ENCODE results near the gene KCNE3.

The KCNE3 gene

GRCh38 chr11:74437441-74438042 is 29.8 kb downstream of the KCNE3 start:
- no peak for TF ChIP-seq CTCF (conservative IDR thresholded peaks at IDR 0.05; ENCODE audit: control insufficient read depth, insufficient read depth, low read depth, low read length)
- no peak overlapping the region for H3K4me3 ChIP-seq (ENCODE audit: control insufficient read depth, low read depth, low read length)
- no peak for DNase-seq (ENCODE audit: low read depth)

- DNase-seq (ENCODE audit: low read depth) = no peak
- no peak for TF ChIP-seq CTCF (conservative IDR thresholded peaks at IDR 0.05; ENCODE audit: control insufficient read depth, insufficient read depth, low read depth, low read length)
- no peak overlapping the region for H3K4me3 ChIP-seq (ENCODE audit: control insufficient read depth, low read depth, low read length)
These were observed 32.8 kb downstream of the KCNE3 start for GRCh38 chr11:74434528-74434927.

GRCh38 chr11:74429205-74429604 is 38.1 kb downstream of the KCNE3 start:
- no peak for DNase-seq (ENCODE audit: low read depth)
- TF ChIP-seq CTCF (conservative IDR thresholded peaks at IDR 0.05; ENCODE audit: control insufficient read depth, insufficient read depth, low read depth, low read length) = no peak
- no peak overlapping the region for H3K4me3 ChIP-seq (ENCODE audit: control insufficient read depth, low read depth, low read length)

- no peak overlapping the region for H3K4me3 ChIP-seq (ENCODE audit: control insufficient read depth, low read depth, low read length)
- DNase-seq (ENCODE audit: low read depth) = peak; percentile 35
- no peak for TF ChIP-seq CTCF (conservative IDR thresholded peaks at IDR 0.05; ENCODE audit: control insufficient read depth, insufficient read depth, low read depth, low read length)
These were observed 39.9 kb downstream of the KCNE3 start for GRCh38 chr11:74427384-74427886.

- no peak for TF ChIP-seq CTCF (conservative IDR thresholded peaks at IDR 0.05; ENCODE audit: control insufficient read depth, insufficient read depth, low read depth, low read length)
- no peak overlapping the region for H3K4me3 ChIP-seq (ENCODE audit: control insufficient read depth, low read depth, low read length)
- DNase-seq (ENCODE audit: low read depth) = no peak
These were observed 42.2 kb downstream of the KCNE3 start for GRCh38 chr11:74425100-74425499.

GRCh38 chr11:74418509-74418895 is 48.8 kb downstream of the KCNE3 start:
- no peak for TF ChIP-seq CTCF (conservative IDR thresholded peaks at IDR 0.05; ENCODE audit: control insufficient read depth, insufficient read depth, low read depth, low read length)
- DNase-seq (ENCODE audit: low read depth) = peak; percentile 81
- no peak overlapping the region for H3K4me3 ChIP-seq (ENCODE audit: control insufficient read depth, low read depth, low read length)
